Stimulated activated CD4-positive, alpha-beta T cell treated with anti-CD3 and anti-CD28 coated beads, Interleukin-2, amount 100 ng/mL, for 48 hours (primary cell): ENCODE measurements around the gene RAB28.

Experiments
- DNase-seq, 2 donors: peaks; one replicate each; pipeline ENCODE4 v3.0.0-alpha.2; 2020

Gene RAB28

DNA sequence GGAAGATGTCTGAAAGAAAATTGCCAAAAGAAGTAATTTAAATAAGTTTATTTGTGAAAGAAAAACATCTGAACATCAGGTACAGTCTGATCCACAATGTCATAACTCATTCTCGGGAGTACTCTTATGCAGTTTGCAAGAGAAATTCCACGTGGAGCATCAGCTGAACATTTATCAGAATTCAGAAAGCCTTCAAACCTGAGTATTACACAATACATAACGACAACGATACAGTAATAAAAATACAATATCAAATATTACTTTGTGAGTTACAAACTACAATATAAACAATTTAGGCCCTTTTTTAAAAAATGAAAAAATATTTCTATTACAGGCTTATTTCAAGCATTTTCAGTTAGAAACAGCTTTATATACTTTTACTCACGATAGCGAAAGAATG lies 116.4 kb downstream of the RAB28 start:
- no peak for DNase-seq

DNA sequence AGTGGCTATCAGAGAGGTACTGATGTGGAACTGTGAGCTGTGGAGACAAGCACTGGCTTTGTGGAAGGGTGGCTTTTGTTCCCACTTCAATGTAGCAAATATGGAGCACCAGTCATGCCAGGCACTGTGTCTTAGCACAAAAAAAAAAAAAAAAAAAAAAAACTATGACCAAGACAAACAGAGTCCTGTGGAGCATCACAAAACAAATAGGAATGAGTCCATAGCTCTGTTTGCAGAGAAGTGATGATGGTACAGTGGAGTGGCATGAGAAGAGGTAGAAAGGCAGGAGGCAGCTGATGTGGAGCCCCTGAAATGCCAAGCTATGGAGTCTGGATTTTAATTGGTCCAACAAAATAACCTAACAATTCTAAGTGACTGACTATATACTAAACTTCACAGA lies 116.9 kb downstream of the RAB28 start:
- no peak for DNase-seq

DNA sequence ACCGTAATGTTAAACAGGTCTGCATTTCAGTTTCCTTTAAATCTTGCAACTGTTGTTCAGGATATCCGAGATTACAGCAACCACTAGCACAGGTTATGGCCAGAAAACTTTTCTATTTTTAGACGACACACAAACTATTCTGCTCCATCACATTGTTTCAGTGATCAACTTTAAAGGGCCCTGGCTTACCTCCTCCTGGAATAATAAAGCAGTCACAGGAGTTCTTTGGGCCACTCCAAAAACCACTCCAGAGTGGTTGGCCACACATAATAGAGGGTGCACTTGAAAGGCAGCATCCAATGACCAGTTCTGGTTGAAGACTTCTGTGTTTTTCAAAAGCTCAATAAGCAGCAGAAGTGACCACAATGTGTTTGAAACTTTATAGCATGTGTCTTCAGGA lies 118.9 kb downstream of the RAB28 start:
- DNase-seq = no peak

GRCh38 chr4:13364653-13365052 lies 119.5 kb downstream of the RAB28 start:
- DNase-seq = no peak

DNA sequence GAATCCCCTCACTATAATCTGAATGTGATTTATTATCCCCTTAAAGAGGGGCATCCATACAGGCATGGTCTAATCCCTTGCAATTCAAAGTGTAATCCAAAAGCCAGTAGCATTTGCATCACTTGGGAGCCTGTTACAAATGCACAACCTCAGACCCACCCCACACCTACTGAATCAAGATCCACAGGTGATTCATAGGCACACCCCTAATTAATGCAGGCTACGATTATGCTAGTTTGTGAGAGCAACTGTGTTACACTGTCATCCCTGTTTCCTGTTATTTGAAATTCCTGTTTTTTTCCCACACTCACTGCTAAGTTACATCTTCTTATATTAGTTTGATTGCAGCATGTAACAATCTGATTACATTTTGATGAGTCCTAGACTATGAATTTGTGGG lies 120.0 kb downstream of the RAB28 start:
- DNase-seq = no peak

- no peak for DNase-seq
Observed at GRCh38 chr4:13359809-13360208, 124.3 kb downstream of the RAB28 start.

DNA sequence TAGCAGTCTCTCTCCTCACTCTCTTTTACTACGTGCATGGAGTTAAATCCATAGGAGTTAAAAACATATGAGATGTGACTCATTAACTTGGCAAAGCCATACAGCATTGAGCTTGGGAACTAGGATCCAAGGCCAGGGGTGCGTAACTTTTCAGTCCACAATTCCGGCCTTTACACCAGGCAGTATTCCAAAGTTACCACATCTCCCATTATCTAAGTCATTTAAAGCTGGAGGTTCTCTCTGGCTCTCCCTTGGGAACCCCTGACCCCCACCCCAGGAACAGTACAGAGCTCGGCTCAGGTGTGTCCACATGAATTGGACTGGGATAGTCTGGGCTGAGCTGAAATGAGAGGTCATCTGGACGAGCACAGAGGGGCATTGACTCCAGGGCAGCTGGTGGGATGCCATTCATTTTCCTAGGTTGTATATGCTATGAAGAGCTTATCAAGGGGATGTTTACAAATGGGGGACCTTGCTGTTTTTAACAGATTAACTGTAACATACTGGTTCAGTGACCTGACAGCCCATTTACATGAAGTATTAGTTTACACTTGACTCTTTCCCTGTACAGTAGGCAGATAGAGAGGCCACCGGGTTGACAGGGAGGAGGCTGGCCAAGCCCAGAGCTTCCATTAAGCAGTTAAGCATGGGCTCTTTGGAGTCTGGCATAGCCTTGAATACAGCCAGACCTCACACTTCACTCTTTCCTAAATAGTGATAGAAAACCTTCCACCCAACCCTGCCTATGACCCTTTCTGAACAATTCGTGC lies 128.8 kb downstream of the RAB28 start:
- DNase-seq = no peak

DNA sequence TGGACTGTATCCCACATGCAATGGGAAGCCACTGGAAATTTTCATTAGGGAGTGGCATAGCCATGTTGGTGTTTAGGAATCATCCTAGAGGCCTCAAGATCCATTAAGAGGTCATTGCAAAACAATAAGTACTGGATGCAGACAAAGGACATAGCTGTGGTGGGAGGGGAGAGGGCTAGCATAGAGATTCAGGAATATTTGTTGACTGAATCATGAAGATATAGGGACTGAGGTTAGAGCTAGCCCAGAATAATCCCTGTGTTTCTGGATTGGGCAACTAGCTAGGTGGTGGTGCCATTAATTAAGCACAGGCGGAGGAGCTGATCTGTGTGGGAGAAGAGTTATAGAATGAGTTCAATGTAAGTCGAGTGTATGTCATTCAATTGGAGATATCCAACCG lies 135.0 kb downstream of the RAB28 start:
- no peak for DNase-seq

GRCh38 chr4:13348216-13348615 lies 135.9 kb downstream of the RAB28 start:
- no peak for DNase-seq

DNA sequence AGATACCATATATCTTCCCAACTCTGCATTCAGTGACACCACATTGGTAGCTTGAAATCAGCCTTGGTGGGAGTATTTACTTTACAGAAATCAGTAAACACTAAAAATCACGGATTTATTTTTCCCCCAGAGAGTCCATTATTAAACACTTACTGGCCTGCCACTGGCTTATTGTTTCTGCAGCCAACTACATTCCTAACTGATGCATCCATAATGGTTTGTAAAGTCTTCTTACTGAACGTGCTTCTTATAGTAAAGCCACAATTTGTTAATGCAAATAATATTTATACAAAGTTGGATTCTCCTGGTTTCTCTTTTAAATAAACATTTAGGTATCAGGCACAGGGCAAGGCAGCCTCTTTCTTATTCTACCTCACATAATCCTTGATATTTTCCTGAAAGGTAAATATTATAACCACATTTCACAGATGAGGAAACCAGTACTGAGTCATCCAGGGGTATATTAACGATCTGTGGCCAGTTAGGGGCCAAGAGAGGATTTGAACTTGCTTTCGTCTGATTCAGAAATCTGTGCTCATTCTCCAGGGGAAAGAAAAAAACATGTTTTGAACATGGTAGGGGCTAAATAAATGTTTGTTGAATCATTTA lies 136.5 kb downstream of the RAB28 start:
- DNase-seq = no peak

- no peak for DNase-seq
Observed at GRCh38 chr4:13344216-13344615, 139.9 kb downstream of the RAB28 start.

DNA sequence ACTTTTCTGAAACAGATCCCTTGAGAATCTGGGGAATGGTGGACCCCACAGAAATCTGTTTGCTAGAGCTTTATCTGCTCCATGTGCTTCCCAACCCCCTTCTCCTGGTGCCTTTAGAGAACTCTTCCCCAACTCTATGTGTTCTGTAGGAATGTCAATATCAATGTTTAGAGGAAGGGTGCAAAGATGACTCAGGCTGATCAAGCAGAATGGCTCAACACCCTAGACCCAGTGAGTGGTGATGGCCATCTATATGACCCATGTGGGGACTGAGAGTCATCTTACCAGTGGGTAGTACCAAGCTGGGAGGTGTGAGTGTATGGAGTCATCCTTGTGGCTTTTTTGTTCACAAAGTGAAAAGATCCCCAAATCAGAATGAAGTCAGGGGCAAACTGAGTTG lies 143.5 kb downstream of the RAB28 start:
- DNase-seq = no peak

- DNase-seq = no peak
Observed at GRCh38 chr4:13331827-13332226, 152.3 kb downstream of the RAB28 start.

DNA sequence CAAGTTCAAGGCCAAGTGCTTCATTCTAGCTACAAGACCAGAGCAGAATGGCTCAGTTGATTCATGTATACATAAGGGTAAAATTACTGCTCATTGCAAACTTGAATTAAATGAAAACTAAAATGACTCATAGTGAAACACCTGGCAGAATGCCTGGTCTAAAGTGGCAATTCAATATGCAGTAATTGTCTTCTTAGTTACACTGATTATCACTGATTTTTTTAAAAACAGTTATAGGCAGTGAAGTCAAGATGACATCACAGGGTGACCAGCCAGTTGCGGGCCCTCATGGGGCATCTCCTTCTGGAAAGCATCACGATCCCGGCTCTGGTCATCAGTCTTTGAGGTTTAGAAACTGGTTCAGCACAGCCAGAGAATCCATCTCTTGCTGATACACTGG lies 154.2 kb downstream of the RAB28 start:
- no peak for DNase-seq

- no peak for DNase-seq
Observed at GRCh38 chr4:13329340-13329850, 154.7 kb downstream of the RAB28 start.

- DNase-seq = no peak
Observed at GRCh38 chr4:13328591-13328990, 155.5 kb downstream of the RAB28 start.

- DNase-seq = no peak
Observed at GRCh38 chr4:13327991-13328390, 156.1 kb downstream of the RAB28 start.

DNA sequence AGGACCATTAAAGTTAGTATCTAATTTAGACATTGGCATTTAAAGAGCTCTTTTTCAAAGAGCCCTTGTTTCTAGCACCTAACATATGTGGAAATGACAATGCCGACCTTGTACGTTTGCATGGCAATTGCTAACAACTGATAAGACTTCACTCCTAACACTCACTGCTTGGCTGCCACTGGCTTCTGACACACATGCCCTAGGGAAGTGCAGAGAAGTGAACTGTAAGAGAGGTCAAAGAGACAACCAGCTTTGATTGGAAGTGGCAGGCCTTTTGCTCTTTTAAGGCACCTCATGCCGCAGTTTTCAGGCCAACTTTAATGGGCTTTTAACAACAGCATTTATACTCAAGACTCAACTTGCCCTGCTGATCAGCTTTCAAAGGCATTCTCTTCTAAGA lies 158.4 kb downstream of the RAB28 start:
- DNase-seq = no peak

- no peak for DNase-seq
Observed at GRCh38 chr4:13323921-13324320, 160.2 kb downstream of the RAB28 start.

DNA sequence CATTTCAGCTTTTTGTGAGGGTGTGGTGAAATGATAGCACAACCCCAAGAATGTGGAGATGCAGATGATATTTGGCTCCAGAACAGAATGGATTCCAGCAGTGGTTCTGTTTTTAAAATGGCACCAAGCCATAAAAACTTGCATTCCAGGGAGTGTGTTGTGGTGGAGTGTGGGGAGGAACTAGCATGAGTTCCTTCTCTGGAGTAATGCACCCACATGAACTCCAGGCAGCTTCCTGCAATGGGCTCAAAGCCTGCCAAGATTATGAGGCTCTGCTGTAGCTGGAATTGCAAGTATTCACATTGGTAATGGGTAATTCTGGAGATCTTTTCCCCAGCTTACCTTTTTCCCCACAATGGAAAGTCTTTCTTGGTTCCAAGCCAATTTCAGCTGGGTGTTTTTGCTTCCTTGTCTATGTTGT lies 161.4 kb downstream of the RAB28 start:
- no peak for DNase-seq
